GM12878 (cell line): Measurements from ENCODE around the gene DSG2. TPM values are rescaled to one million over a fixed set of nuclear protein-coding genes. Genes with fewer than 3 reads are reported as not detected.
A peak's percentile ranks its signal among the peaks of the same experiment; 100 is the strongest.

Experiments
- ATAC-seq: fragments of 200-7000 bp; cut with Tn5 transposase; 3 replicates; pipeline ENCODE4 v1.9.1; 2020; ENCODE audit warnings: mild to moderate bottlenecking, moderate library complexity
- BruUV-seq: library from RNA; stranded (reverse); fragments of 400-500 nt; replicated peaks from 2 replicates; lab custom pipeline; 2021; lab: Mats Ljungman, UMichigan
- CTCF ChIA-PET: fragments of 300-600 bp; sonication (Branson Sonifier 250); formaldehyde crosslinking; extraction: SDS; loops from one replicate; lab custom pipeline; 2021; ENCODE audit warnings: inconsistent platforms; lab: Yijun Ruan, JAX
- POLR2A ChIA-PET: fragments of 350-600 bp; formaldehyde crosslinking; extraction: SDS; loops from one replicate; lab custom pipeline; 2021; ENCODE audit warnings: inconsistent platforms; lab: Charles Lee
- RAD21 ChIA-PET: fragments of 300-600 bp; sonication (Branson Sonifier 250); formaldehyde crosslinking; loops from one replicate; lab custom pipeline; 2023; ENCODE audit warnings: antibody characterized with exemption; ENCODE audit not compliant: unreplicated experiment; lab: Charles Lee
- SMC1A ChIA-PET: fragments of 300-600 bp; sonication (Branson Sonifier 250); formaldehyde crosslinking; loops from one replicate; lab custom pipeline; 2023; ENCODE audit not compliant: unreplicated experiment, uncharacterized antibody; lab: Charles Lee
- DNase-seq: peaks from one replicate; pipeline ENCODE4 v3.0.0-alpha.2; 2011; ENCODE audit warnings: low read depth, low spot score
- FAIRE-seq: peaks from 3 replicates; lab custom pipeline; 2011; peaks lifted over from hg19 to GRCh38; lab: Jason Lieb, UNC
- H2AFZ ChIP-seq: 2 replicates; pipeline ENCODE4 v1.6.0; 2011; ENCODE audit warnings: low read depth, low read length, control low read depth; ENCODE audit not compliant: control insufficient read depth
- H3K27ac ChIP-seq: 2 replicates; pipeline ENCODE4 v1.5.1; 2011; ENCODE audit warnings: control low read depth; ENCODE audit not compliant: control insufficient read depth, insufficient read depth
- H3K27me3 ChIP-seq, 2 experiments: replicated peaks in 1 of 2; 2 replicates each; pipeline versions ENCODE4 v1.6.0 to v1.6.1; 2011; ENCODE audit warnings: low read length in 1 of 2; ENCODE audit not compliant: control insufficient read depth in 2 of 2, insufficient read depth in 2 of 2
- H3K36me3 ChIP-seq, 2 experiments: 2 replicates each; pipeline ENCODE4 v1.5.1; 2011; ENCODE audit warnings: low read length in 1 of 2; ENCODE audit not compliant: control insufficient read depth in 2 of 2, insufficient read depth in 2 of 2
- H3K4me1 ChIP-seq: 2 replicates; pipeline ENCODE4 v1.6.1; 2011; ENCODE audit warnings: mild to moderate bottlenecking, low read length, moderate library complexity, mixed read lengths; ENCODE audit not compliant: control insufficient read depth, insufficient read depth
- H3K4me2 ChIP-seq: 2 replicates; pipeline ENCODE4 v1.6.0; 2011; ENCODE audit warnings: control low read depth; ENCODE audit not compliant: control insufficient read depth, insufficient read depth
- H3K4me3 ChIP-seq: fragments of 200-600 bp; sonication (generic); 2 replicates; pipeline ENCODE4 v1.5.1; 2016
- H3K79me2 ChIP-seq: 2 replicates; pipeline ENCODE4 v1.6.0; 2011; ENCODE audit warnings: low read length; ENCODE audit not compliant: control insufficient read depth, insufficient read depth
- H3K9ac ChIP-seq: 2 replicates; pipeline ENCODE4 v1.8.0; 2011; ENCODE audit warnings: low read length, control low read depth, mixed read lengths; ENCODE audit not compliant: control insufficient read depth, insufficient read depth
- H3K9me3 ChIP-seq: replicated peaks from 3 replicates; pipeline ENCODE4 v1.5.1; 2011; ENCODE audit warnings: mild to moderate bottlenecking, low read length; ENCODE audit not compliant: control insufficient read depth, insufficient read depth
- H4K20me1 ChIP-seq: 2 replicates; pipeline ENCODE4 v1.6.0; 2011; ENCODE audit not compliant: control insufficient read depth, insufficient read depth
- ATF7 ChIP-seq: fragments of 450-650 bp; IDR thresholded peaks from 2 replicates; pipeline ENCODE4 v1.6.1; 2016; ENCODE audit warnings: low read depth, mild to moderate bottlenecking
- BRCA1 ChIP-seq: IDR thresholded peaks from 2 replicates; pipeline ENCODE4 v1.6.1; 2011; ENCODE audit warnings: low read depth, low read length, improper control_type of control experiment
- MTA3 ChIP-seq: IDR thresholded peaks from 2 replicates; pipeline ENCODE4 v1.6.1; 2012; ENCODE audit warnings: low read length, inconsistent platforms, borderline replicate concordance
- RCOR1 ChIP-seq: conservative IDR thresholded peaks from 2 replicates; pipeline ENCODE4 v1.6.1; 2012; ENCODE audit warnings: low read depth, low read length, improper control_type of control experiment
- ZNF207 ChIP-seq: fragments of 450-650 bp; IDR thresholded peaks from 2 replicates; pipeline ENCODE4 v1.6.1; 2014; ENCODE audit warnings: antibody characterized with exemption, mild to moderate bottlenecking, borderline replicate concordance
- ZNF24 ChIP-seq: fragments of 450-650 bp; IDR thresholded peaks from 2 replicates; pipeline ENCODE4 v1.6.1; 2017; ENCODE audit warnings: antibody characterized with exemption, mild to moderate bottlenecking
- ZNF274 ChIP-seq: IDR thresholded peaks from one replicate; pipeline ENCODE4 v1.8.0; 2011; ENCODE audit not compliant: insufficient read length, insufficient read depth
- WGBS: methylation state at CpG from one replicate; pipeline ENCODE4 v1.1.6; 2016; ENCODE audit warnings: low lambda C conversion rate; ENCODE audit not compliant: insufficient replicate concordance, insufficient coverage; ENCODE audit errors: missing lambda C conversion rate; 5-methylcytosine and 5-hydroxymethylcytosine counted together
- in situ Hi-C: fragments of 300-500 bp; cut with MboI; formaldehyde crosslinking; loops from 9 replicates; pipeline ENCODE4 v1.14.3; 2018; ENCODE audit warnings: mixed read lengths
- intact Hi-C: fragments of 100-400 bp; cut with micrococcal nuclease; formaldehyde crosslinking; loops from one replicate; pipeline ENCODE4 v1.14.2; 2022; ENCODE audit not compliant: unreplicated experiment
- polyA plus RNA-seq, 11 experiments: library from polyadenylated mRNA; depleted of rRNA in 4 of 11; unstranded in 6 of 11; stranded (reverse) in 5 of 11; fragments of >200 nt; fragmentation: Nextera tagmentation in 4 of 11; fragmentation: Illumina TruSeq in 1 of 11; extraction: Ambion mirVana in 4 of 11; extraction: Trizol in 1 of 11; gene quantifications; 1 replicate in 1 of 11; 2 replicates in 10 of 11; pipeline versions ENCODE4 v1.2.1 to v1.2.3, GENCODE V29; 2011 to 2016; ENCODE audit warnings: inconsistent platforms in 2 of 11, missing spikeins in 2 of 11, low read depth in 1 of 11
- total RNA-seq, 4 experiments: library from RNA; depleted of rRNA in 3 of 4; stranded (reverse); fragments of >200 nt in 3 of 4; fragmentation: Illumina TruSeq in 1 of 4; extraction: Trizol in 1 of 4; gene quantifications; 2 replicates each; pipeline versions ENCODE4 v1.2.1 to v1.2.3, GENCODE V29; 2013 to 2021
- TF ChIP-seq, protein P1 (sequence below): IDR thresholded peaks from 2 replicates; pipeline ENCODE4 v1.6.1; 2012; ENCODE audit warnings: low read length, inconsistent platforms
- TF ChIP-seq, protein P2 (sequence below): fragments of 450-650 bp; formaldehyde crosslinking; IDR thresholded peaks from 2 replicates; pipeline ENCODE4 v1.4.0; 2020; ENCODE audit warnings: mild to moderate bottlenecking, moderate library complexity
- TF ChIP-seq, protein P3 (sequence below): IDR thresholded peaks from 2 replicates; pipeline ENCODE4 v1.6.1; 2011; ENCODE audit warnings: borderline replicate concordance, low read depth, mild to moderate bottlenecking, moderate library complexity, mixed read lengths, low read length; ENCODE audit not compliant: insufficient read depth; ENCODE audit errors: extremely low read length
- TF ChIP-seq, protein P4 (sequence below): IDR thresholded peaks from 2 replicates; pipeline ENCODE4 v1.6.1; 2011; ENCODE audit warnings: low read depth, low read length, improper control_type of control experiment, borderline replicate concordance
- TF ChIP-seq, protein P5 (sequence below): fragments of 150-350 bp; IDR thresholded peaks from 2 replicates; pipeline ENCODE4 v1.6.1; 2016; ENCODE audit warnings: low read depth, low read length

DSG2 gene
- total and polyA plus RNA-seq, 10 of the 15 experiments (the other 5 are each of a cell fraction or from before 2014, with no cell fraction given) = 11.7 to 46.2 (median 28.0) TPM

DNA sequence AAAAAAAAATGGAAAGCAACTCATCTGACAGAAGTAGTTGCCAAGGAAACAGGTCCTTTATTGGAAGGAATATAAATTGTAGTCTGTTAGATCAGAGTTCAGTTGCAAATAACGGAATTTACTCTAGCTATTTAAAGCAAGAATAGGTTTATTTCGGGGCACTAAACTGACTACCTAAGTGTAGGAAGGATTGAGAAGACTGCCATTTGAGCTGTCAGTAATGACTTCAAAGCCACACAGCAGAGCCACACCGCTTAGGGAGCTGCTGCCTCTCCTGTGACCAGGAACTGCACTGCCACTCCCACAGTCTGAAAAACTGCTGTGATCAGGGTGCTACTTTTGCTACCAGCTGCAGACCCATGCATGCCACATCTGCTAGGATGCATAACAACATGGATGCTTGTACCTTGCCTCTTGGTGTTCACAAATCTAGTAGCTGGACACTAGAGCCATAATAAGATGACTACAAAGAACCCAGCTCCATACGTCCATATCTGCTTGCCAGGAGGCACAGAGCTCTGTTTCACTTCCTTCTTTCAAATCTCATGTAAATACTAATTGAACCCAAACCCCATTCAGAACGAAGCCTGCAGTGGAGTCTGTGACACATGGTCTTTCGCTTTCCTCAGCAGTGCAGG, 2.2 kb downstream of the DSG2 start:
- DNase-seq (peak; percentile 89), ATAC-seq (peak; percentile 82), FAIRE-seq (peak; percentile 88)
- BruUV-seq = no TSS peak
- Histone ChIP-seq H3K4me1 (peaks cover 7% of the 10 kb centered on the region), H3K9me3 (no peaks in the 10 kb centered on the region), H3K4me3 (peak overlapping the region; percentile 88), H3K9ac (peak overlapping the region; percentile 28; the same call in 1 of the 2 replicates), H3K36me3 (no peaks in the 10 kb centered on the region), H3K4me2 (peak overlapping the region; percentile 87), H4K20me1 (no peaks in the 10 kb centered on the region), H3K27me3 (no peaks in the 10 kb centered on the region), H2AFZ (peak overlapping the region; percentile 53), H3K79me2 (peaks cover 32% of the 10 kb centered on the region), H3K27ac (peak overlapping the region; percentile 64)
- 2% methylated on average over 6 of the region's 6 CpGs for WGBS
- POLR2A ChIA-PET = interaction anchor here (0.7 to 3.1 kb wide), 12 partner anchors 9 to 971 kb away, joined by 3 to 35 read pairs (median 4); no protein-coding TSS in a partner anchor
- SMC1A ChIA-PET = interaction anchor here (0.7 to 5.2 kb wide), 25 partner anchors 9 to 443 kb away, joined by 3 to 53 read pairs (median 3); partner anchors contain the start of gene TRAPPC8
- CTCF ChIA-PET = interaction anchor here (0.8 to 5.1 kb wide), 11 partner anchors 9 to 186 kb away, joined by 3 to 26 read pairs (median 4); no protein-coding TSS in a partner anchor
- intact Hi-C loops (loop anchor here (2.0 to 5.0 kb wide), 2 partner anchors 75 to 233 kb away; no protein-coding TSS in a partner anchor), in situ Hi-C loops (no loop called here)
- RAD21 ChIA-PET = interaction anchor here (0.5 to 3.0 kb wide), 35 partner anchors 9 to 911 kb away, joined by 3 to 33 read pairs (median 4); no protein-coding TSS in a partner anchor
- TF ChIP-seq ZNF207 (no peak), MTA3 (peak; percentile 68), ATF7 (peak; percentile 67), BRCA1 (no peak), ZNF24 (no peak), ZNF274 (no peak), RCOR1 (no peak)
- TF ChIP-seq, protein P1, sequence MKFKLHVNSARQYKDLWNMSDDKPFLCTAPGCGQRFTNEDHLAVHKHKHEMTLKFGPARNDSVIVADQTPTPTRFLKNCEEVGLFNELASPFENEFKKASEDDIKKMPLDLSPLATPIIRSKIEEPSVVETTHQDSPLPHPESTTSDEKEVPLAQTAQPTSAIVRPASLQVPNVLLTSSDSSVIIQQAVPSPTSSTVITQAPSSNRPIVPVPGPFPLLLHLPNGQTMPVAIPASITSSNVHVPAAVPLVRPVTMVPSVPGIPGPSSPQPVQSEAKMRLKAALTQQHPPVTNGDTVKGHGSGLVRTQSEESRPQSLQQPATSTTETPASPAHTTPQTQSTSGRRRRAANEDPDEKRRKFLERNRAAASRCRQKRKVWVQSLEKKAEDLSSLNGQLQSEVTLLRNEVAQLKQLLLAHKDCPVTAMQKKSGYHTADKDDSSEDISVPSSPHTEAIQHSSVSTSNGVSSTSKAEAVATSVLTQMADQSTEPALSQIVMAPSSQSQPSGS = peak; percentile 59
- TF ChIP-seq, protein P2, sequence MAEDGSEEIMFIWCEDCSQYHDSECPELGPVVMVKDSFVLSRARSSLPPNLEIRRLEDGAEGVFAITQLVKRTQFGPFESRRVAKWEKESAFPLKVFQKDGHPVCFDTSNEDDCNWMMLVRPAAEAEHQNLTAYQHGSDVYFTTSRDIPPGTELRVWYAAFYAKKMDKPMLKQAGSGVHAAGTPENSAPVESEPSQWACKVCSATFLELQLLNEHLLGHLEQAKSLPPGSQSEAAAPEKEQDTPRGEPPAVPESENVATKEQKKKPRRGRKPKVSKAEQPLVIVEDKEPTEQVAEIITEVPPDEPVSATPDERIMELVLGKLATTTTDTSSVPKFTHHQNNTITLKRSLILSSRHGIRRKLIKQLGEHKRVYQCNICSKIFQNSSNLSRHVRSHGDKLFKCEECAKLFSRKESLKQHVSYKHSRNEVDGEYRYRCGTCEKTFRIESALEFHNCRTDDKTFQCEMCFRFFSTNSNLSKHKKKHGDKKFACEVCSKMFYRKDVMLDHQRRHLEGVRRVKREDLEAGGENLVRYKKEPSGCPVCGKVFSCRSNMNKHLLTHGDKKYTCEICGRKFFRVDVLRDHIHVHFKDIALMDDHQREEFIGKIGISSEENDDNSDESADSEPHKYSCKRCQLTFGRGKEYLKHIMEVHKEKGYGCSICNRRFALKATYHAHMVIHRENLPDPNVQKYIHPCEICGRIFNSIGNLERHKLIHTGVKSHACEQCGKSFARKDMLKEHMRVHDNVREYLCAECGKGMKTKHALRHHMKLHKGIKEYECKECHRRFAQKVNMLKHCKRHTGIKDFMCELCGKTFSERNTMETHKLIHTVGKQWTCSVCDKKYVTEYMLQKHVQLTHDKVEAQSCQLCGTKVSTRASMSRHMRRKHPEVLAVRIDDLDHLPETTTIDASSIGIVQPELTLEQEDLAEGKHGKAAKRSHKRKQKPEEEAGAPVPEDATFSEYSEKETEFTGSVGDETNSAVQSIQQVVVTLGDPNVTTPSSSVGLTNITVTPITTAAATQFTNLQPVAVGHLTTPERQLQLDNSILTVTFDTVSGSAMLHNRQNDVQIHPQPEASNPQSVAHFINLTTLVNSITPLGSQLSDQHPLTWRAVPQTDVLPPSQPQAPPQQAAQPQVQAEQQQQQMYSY = no peak
- TF ChIP-seq, protein P3, sequence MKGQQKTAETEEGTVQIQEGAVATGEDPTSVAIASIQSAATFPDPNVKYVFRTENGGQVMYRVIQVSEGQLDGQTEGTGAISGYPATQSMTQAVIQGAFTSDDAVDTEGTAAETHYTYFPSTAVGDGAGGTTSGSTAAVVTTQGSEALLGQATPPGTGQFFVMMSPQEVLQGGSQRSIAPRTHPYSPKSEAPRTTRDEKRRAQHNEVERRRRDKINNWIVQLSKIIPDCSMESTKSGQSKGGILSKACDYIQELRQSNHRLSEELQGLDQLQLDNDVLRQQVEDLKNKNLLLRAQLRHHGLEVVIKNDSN = no peak
- TF ChIP-seq, protein P4, sequence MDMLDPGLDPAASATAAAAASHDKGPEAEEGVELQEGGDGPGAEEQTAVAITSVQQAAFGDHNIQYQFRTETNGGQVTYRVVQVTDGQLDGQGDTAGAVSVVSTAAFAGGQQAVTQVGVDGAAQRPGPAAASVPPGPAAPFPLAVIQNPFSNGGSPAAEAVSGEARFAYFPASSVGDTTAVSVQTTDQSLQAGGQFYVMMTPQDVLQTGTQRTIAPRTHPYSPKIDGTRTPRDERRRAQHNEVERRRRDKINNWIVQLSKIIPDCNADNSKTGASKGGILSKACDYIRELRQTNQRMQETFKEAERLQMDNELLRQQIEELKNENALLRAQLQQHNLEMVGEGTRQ = no peak
- TF ChIP-seq, protein P5, sequence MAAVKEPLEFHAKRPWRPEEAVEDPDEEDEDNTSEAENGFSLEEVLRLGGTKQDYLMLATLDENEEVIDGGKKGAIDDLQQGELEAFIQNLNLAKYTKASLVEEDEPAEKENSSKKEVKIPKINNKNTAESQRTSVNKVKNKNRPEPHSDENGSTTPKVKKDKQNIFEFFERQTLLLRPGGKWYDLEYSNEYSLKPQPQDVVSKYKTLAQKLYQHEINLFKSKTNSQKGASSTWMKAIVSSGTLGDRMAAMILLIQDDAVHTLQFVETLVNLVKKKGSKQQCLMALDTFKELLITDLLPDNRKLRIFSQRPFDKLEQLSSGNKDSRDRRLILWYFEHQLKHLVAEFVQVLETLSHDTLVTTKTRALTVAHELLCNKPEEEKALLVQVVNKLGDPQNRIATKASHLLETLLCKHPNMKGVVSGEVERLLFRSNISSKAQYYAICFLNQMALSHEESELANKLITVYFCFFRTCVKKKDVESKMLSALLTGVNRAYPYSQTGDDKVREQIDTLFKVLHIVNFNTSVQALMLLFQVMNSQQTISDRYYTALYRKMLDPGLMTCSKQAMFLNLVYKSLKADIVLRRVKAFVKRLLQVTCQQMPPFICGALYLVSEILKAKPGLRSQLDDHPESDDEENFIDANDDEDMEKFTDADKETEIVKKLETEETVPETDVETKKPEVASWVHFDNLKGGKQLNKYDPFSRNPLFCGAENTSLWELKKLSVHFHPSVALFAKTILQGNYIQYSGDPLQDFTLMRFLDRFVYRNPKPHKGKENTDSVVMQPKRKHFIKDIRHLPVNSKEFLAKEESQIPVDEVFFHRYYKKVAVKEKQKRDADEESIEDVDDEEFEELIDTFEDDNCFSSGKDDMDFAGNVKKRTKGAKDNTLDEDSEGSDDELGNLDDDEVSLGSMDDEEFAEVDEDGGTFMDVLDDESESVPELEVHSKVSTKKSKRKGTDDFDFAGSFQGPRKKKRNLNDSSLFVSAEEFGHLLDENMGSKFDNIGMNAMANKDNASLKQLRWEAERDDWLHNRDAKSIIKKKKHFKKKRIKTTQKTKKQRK = no peak
